Smooth muscle cell (in vitro differentiated cells): Measurements from ENCODE around the gene FAM111A. TPM values are rescaled to one million over a fixed set of nuclear protein-coding genes. Genes with fewer than 3 reads are reported as not detected.
"Not testable (repeated sequence)": the region's sequence is repeated elsewhere in the genome, so short reads cannot be mapped to it uniquely, and the experiment has no call there.

ENCODE experiments used
- DNase-seq: peaks from one replicate; lab custom pipeline; 2025; ENCODE audit not compliant: unreplicated experiment; lab: John Stamatoyannopoulos, UW
- H2AFZ ChIP-seq: fragments of 200-600 bp; sonication (generic); 2 replicates; pipeline ENCODE4 v1.6.0; 2016; ENCODE audit warnings: antibody characterized with exemption, low read depth, mild to moderate bottlenecking
- H3F3A ChIP-seq: fragments of 200-600 bp; sonication (generic); 2 replicates; pipeline ENCODE4 v1.6.0; 2017; ENCODE audit warnings: antibody characterized with exemption, low read depth
- H3K27ac ChIP-seq: fragments of 200-600 bp; sonication (generic); 2 replicates; pipeline ENCODE4 v1.5.1; 2016; ENCODE audit warnings: low read depth, mild to moderate bottlenecking
- H3K27me3 ChIP-seq: fragments of 200-600 bp; sonication (generic); 2 replicates; pipeline ENCODE4 v1.6.1; 2016; ENCODE audit warnings: low read depth, mild to moderate bottlenecking
- H3K36me3 ChIP-seq: fragments of 200-600 bp; sonication (generic); 2 replicates; pipeline ENCODE4 v1.5.1; 2016; ENCODE audit warnings: low read depth
- H3K4me1 ChIP-seq: fragments of 200-600 bp; sonication (generic); 2 replicates; pipeline ENCODE4 v1.5.1; 2016; ENCODE audit warnings: low read depth
- H3K4me2 ChIP-seq: fragments of 200-600 bp; sonication (generic); 2 replicates; pipeline ENCODE4 v1.6.0; 2016; ENCODE audit warnings: mild to moderate bottlenecking
- H3K4me3 ChIP-seq: fragments of 200-600 bp; sonication (generic); 2 replicates; pipeline ENCODE4 v1.5.1; 2016; ENCODE audit warnings: mild to moderate bottlenecking
- H3K79me2 ChIP-seq: fragments of 200-600 bp; sonication (generic); 2 replicates; pipeline ENCODE4 v1.6.0; 2016; ENCODE audit warnings: low read depth, mild to moderate bottlenecking
- H3K9ac ChIP-seq: fragments of 200-600 bp; sonication (generic); 2 replicates; pipeline ENCODE4 v1.6.0; 2016; ENCODE audit warnings: low read depth
- H3K9me3 ChIP-seq: fragments of 200-600 bp; sonication (generic); replicated peaks from 2 replicates; pipeline ENCODE4 v1.5.1; 2016; ENCODE audit warnings: low read depth
- H4K20me1 ChIP-seq: fragments of 200-600 bp; sonication (generic); 2 replicates; pipeline ENCODE4 v1.6.0; 2016; ENCODE audit warnings: low read depth
- WGBS: methylation state at CpG from one replicate; pipeline ENCODE4 v1.1.7; 2016; ENCODE audit warnings: low lambda C conversion rate; 5-methylcytosine and 5-hydroxymethylcytosine counted together
- polyA plus RNA-seq: library from polyadenylated mRNA; unstranded; fragments of >200 nt; fragmentation: Nextera tagmentation; extraction: Ambion mirVana; gene quantifications from 2 replicates; pipeline ENCODE4 v1.2.1, GENCODE V29; 2016
- total RNA-seq: library from RNA; depleted of rRNA; stranded (reverse); fragments of >200 nt; gene quantifications from 2 replicates; pipeline ENCODE4 v1.2.3, GENCODE V29; 2014
- TF ChIP-seq, protein P1 (sequence below): fragments of 200-600 bp; sonication (generic); IDR thresholded peaks from 2 replicates; pipeline ENCODE4 v1.5.1; 2017; ENCODE audit warnings: borderline replicate concordance, mild to moderate bottlenecking, antibody characterized with exemption; ENCODE audit not compliant: insufficient read depth, poor library complexity, severe bottlenecking

The FAM111A gene
- total and polyA plus RNA-seq, 2 experiments from 2014 or later: 6.2 to 14.3 TPM

DNA sequence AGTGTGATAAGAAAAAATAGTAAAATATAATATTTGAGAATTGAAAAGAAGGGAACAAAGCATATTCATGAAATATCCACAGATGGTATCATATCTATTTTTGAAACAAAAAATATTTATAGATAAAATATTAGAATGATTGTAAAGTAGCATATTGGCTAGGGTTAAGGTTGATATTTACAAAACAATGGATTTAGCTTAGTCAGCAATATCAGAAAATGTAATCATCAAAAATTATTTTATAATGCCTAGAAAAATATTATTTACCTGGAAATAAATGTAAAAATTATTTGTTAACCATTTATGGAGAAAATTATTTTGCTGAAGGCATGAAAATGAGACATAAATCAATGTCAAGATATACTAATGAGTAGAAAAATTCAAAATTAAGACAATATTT, 22.8 kb upstream of the FAM111A start:
- TF ChIP-seq, protein P1, sequence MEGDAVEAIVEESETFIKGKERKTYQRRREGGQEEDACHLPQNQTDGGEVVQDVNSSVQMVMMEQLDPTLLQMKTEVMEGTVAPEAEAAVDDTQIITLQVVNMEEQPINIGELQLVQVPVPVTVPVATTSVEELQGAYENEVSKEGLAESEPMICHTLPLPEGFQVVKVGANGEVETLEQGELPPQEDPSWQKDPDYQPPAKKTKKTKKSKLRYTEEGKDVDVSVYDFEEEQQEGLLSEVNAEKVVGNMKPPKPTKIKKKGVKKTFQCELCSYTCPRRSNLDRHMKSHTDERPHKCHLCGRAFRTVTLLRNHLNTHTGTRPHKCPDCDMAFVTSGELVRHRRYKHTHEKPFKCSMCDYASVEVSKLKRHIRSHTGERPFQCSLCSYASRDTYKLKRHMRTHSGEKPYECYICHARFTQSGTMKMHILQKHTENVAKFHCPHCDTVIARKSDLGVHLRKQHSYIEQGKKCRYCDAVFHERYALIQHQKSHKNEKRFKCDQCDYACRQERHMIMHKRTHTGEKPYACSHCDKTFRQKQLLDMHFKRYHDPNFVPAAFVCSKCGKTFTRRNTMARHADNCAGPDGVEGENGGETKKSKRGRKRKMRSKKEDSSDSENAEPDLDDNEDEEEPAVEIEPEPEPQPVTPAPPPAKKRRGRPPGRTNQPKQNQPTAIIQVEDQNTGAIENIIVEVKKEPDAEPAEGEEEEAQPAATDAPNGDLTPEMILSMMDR: no peak
- no peaks in the 10 kb centered on the region for H4K20me1 ChIP-seq
- no peaks in the 10 kb centered on the region for H3K27me3 ChIP-seq
- no peak overlapping the region for H3K27ac ChIP-seq
- no peaks in the 10 kb centered on the region for H3K4me1 ChIP-seq
- no peak overlapping the region for H2AFZ ChIP-seq
- H3K9me3 ChIP-seq: peaks cover 8% of the 10 kb centered on the region
- no peak overlapping the region for H3K4me2 ChIP-seq
- no peaks in the 10 kb centered on the region for H3K36me3 ChIP-seq
- no peak for DNase-seq
- no peaks in the 10 kb centered on the region for H3F3A ChIP-seq
- no peaks in the 10 kb centered on the region for H3K79me2 ChIP-seq
- H3K4me3 ChIP-seq: no peak overlapping the region
- no peak overlapping the region for H3K9ac ChIP-seq

DNA sequence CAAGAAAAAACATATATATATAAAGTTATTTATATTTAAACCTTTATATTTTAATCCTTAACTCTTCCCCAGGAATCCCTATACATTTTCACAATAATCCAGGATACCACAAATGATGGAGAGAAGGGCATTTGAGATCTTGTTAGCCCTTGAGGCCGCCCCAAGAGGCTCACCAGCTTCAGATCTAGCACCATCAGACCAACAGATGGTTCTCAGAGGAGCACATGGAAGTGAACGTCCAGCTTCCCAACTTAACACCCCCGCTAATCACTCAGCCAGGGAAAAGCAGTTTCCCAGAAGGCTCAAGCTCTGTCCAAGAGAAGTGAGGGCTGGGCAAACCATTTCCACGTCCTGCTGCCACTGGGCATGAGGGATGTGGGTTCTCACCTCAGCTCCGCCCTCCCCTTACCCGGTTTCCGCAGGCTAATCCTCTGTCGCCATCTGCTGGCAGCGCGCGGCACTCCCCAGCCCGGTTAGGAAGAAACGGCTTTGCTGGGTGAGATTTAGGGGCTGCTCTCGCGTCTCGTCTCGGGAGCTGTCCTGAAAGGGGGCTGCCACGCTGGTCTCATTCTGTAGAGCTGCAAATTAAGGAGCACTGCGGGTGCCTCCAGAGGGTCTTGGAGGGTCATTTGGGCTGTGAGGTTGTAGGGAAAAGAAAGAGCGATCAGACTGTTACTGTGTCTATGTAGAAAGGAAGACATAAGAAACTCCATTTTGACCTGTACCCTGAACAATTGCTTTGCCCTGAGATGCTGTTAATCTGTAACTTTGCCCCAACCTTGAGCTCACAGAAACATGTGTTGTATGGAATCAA, 6.8 kb upstream of the FAM111A start:
- peak overlapping the region; percentile 42 for H3K4me3 ChIP-seq
- H3K9ac ChIP-seq: no peak overlapping the region
- peak overlapping the region; percentile 90 for H3K4me2 ChIP-seq
- H3K36me3 ChIP-seq: no peaks in the 10 kb centered on the region
- no peak overlapping the region for H3K27ac ChIP-seq
- H4K20me1 ChIP-seq: no peaks in the 10 kb centered on the region
- peak; percentile 70 for DNase-seq
- TF ChIP-seq, protein P1: peak; percentile 99
- H3K27me3 ChIP-seq: no peaks in the 10 kb centered on the region
- no peaks in the 10 kb centered on the region for H3F3A ChIP-seq
- H3K9me3 ChIP-seq: no peaks in the 10 kb centered on the region
- H2AFZ ChIP-seq: peak overlapping the region; percentile 95
- no peaks in the 10 kb centered on the region for H3K79me2 ChIP-seq
- WGBS: 15% methylated on average over 20 of the region's 20 CpGs
- H3K4me1 ChIP-seq: no peaks in the 10 kb centered on the region

GRCh38 chr11:59136551-59136950, 6.1 kb upstream of the FAM111A start:
- H3F3A ChIP-seq, H3K9me3 ChIP-seq, H3K36me3 ChIP-seq, H3K27ac ChIP-seq, H3K27me3 ChIP-seq, H3K79me2 ChIP-seq, H4K20me1 ChIP-seq, H3K9ac ChIP-seq, H3K4me1 ChIP-seq, DNase-seq, H3K4me3 ChIP-seq: not testable (repeated sequence)
- peak overlapping the region; percentile 95 for H2AFZ ChIP-seq
- 63% methylated on average over 6 of the region's 6 CpGs for WGBS
- peak overlapping the region; percentile 90 for H3K4me2 ChIP-seq

DNA sequence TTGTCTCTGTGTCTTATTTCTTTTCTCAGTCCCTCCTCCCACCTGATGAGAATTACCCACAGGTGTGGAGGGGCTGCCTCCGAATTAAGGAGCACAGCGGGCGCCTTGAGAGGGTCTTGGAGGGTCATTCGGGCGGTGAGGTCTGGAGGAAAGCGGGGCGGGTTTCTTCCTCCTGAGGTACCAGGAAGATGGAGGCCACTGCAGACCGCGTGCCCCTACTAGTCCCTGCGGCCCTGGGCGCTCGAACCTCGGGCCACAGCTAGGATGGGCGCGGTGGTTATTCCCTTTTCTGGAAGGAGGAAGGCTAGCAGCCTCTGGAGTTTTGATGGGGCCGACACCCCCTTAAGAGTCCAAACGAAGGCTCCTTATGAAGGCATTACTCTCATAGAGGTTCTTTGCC, 5.5 kb upstream of the FAM111A start:
- TF ChIP-seq, protein P1: no peak
- H3K4me2 ChIP-seq: no peak overlapping the region
- H4K20me1 ChIP-seq: no peaks in the 10 kb centered on the region
- H3K4me1 ChIP-seq: peaks cover 2% of the 10 kb centered on the region
- H3K79me2 ChIP-seq: no peaks in the 10 kb centered on the region
- 96% methylated on average over 17 of the region's 17 CpGs for WGBS
- no peaks in the 10 kb centered on the region for H3K27me3 ChIP-seq
- no peak overlapping the region for H3K9ac ChIP-seq
- no peaks in the 10 kb centered on the region for H3K9me3 ChIP-seq
- H3K27ac ChIP-seq: no peak overlapping the region
- H3K36me3 ChIP-seq: no peaks in the 10 kb centered on the region
- H3K4me3 ChIP-seq: no peak overlapping the region
- no peak overlapping the region for H2AFZ ChIP-seq
- H3F3A ChIP-seq: no peaks in the 10 kb centered on the region
- DNase-seq: no peak
